RPMI8226 (cell line): Measurements from ENCODE around the gene KRTDAP.

Source experiments
- DNase-seq: peaks from one replicate; pipeline ENCODE4 v3.0.0-alpha.2; 2015

KRTDAP gene

DNA sequence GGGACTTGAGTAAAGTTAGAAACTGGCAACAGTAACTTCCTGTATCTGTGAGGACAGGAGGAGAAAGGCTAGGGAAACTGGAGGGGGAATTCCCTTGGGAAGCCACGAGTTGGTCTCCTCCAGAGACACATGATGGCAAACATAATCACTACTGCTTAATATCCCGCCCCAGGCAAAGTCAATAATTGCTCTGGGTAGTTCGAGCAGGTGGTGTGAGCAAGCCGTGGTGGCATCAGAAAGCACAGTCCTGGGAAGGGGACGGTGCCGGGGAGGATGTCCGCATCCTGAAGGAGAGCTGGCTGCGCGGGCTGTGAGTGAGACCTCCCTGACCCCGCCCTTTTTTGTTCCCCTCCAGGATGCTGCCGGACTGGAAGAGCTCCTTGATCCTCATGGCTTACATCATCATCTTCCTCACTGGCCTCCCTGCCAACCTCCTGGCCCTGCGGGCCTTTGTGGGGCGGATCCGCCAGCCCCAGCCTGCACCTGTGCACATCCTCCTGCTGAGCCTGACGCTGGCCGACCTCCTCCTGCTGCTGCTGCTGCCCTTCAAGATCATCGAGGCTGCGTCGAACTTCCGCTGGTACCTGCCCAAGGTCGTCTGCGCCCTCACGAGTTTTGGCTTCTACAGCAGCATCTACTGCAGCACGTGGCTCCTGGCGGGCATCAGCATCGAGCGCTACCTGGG is 40.8 kb downstream of the KRTDAP start:
- no peak for DNase-seq

DNA sequence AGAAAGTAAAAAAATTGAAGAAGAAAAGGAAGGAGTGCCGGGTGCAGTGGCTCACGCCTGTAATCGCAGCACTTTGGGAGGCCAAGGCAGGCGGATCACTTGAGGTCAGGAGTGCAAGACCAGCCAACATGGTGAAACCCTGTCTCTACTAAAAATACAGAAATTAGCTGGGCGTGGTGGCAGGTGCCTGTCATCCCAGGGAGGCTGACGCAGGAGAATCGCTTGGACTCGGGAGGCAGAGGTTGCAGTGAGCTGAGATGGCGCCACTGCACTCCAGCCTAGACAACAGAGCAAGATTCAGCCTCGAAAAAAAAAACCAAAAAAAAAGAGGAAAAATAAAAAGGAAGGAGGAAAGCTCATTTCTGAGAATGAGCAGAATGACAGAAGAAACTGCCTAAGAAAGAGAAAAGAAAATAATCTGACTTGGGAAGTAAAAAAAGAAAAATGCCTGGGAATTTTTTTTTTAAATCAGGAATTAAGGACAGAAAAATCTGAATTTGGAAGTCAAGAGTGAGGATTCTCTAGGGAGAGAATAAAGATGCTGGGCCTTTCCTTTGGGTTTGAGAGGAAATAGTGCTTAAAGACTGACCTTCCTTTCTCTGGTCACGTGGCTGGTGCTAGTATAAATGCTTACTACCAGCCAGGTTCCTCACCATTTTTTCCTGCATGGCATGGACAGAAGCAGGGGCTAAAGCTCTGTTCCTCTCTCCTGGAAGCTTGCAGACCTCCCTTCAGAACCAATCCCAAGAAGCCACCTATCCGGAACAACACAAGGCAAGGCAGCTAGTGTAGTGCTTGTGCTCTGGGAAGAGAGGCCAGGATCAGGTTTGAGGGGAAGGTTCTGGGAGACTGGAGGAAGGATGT is 42.4 kb downstream of the KRTDAP start, which contains the start of gene FFAR2:
Gene FFAR2 (plus strand): TSS at position 652 of the 864 bp plus-strand sequence. CDS start 1,458 bp downstream, outside the sequence.
- DNase-seq, result no peak

DNA sequence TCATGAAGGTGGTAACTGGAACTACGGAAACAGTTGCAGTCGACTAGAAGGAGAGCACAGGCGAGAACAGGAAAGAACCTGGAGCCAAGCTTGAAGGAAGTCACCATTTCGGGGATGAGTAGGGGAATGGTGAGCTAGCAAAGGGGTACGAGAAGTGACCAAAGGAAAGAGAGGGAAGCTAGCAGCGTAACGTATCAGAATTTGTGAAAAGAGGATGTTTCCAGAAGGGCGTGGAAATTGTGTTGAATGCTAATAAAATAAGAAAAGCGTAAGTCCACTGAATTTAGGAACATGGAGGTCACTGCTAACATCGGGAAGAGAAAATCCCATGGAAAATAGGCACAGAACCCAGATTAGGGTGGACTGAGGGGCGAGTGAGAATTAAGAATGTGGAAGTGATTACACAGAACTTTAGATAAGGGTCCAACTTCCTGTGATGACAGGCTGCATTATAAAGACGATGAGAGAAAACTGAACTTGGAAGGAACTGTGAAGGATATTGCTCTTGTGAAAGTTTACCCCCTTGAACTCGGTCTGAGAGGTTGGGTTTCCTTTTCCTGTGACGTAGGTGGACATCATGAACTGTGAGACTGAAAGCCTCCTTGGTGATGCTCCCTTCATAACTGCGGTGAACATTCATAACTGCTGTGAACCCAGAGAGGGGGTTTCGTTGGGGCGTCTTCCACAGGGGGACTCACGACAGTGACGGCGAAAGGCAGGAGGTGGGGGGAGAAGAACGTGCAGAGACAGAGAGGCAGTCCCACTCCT is 44.3 kb downstream of the KRTDAP start:
- DNase-seq, result no peak

GRCh38 chr19:35444735-35445134 is 45.5 kb downstream of the KRTDAP start:
- no peak for DNase-seq

- peak; percentile 57 for DNase-seq
Observed at GRCh38 chr19:35442091-35442490, 48.2 kb downstream of the KRTDAP start.

DNA sequence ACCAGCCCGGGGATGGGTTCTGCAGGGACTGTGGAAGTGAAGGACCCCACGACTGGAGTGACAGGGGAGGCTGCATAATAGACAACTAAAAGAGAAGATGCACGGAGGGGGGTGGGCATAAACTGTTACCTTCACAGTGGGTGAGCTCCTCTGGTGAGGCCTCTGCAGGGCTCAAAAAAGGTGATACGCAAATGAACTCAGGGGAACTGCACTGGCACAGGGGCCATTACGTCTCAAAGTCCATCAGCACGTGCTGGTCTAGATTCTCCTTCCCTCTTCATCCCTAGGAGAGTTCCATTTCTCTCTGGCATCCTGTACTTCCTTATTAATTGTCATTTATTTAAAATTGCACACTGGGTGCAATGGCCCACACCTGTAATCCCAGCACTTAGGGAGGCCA is 50.3 kb downstream of the KRTDAP start:
- no peak for DNase-seq

DNA sequence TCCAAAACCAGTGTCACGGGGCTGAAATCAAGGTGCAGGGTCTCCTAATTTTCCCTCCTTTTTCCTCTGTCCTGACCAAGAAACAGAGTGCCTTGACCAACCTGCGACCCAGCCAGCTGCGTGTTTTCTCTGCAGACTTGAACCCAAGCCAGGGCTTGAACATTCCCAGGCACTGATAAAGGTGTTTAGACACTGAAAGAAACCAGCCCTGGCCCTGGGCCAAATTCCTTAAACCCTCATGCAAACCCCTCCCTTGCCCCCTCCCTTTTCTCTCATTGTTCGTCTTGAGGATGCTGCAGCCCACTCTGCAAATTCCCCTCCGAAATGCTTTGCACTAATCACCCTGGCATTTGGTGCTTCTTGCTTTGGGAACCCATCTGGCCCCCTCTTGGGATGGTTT is 51.7 kb downstream of the KRTDAP start:
- DNase-seq, result peak; percentile 55

GRCh38 chr19:35438096-35438495 is 52.2 kb downstream of the KRTDAP start:
- no peak for DNase-seq

- no peak for DNase-seq
Observed at GRCh38 chr19:35437406-35437951, 52.8 kb downstream of the KRTDAP start.
